ENCODE measurements around the gene DACT2. TPM values are rescaled to one million over a fixed set of nuclear protein-coding genes. Genes with fewer than 3 reads are reported as not detected.

The DACT2 gene
- total RNA-seq, 2 donors from 2014 or later = 16.6 to 39.9 TPM

DNA sequence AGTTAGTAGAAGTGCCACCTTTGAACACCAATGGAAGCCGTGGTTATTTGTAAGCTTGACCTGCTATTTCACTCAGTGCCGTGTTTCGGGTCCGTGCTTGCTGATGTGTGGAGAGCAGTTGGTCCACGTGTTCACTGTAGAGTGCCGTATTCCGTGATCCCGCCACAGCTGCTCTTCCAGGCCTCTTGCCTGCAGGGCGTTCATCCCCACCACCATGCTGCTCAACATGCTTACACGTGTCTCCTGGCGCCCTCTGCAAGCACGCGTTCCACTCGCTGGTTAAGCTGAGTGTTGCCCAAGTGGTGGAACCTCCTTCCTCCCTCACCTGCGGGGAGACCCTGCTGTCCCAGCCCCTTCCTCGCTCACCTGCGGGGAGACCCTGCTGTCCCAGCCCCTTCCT, 28.0 kb upstream of the DACT2 start:
- WGBS, 2 experiments (ENCODE audit: insufficient coverage in 1 of 2, insufficient read length in 1 of 2) = 93 to 97% methylated on average over 14 to 17 of the region's 17 CpGs

GRCh38 chr6:168347053-168347452, 27.5 kb upstream of the DACT2 start:
- Histone ChIP-seq H3K27ac (ENCODE audit: low read depth, low read length) (no peak overlapping the region), H3K4me3 (ENCODE audit: low read length) (no peak overlapping the region), H3K27me3 (ENCODE audit: control insufficient read depth, insufficient read depth, low read length, poor library complexity, severe bottlenecking) (no peaks in the 10 kb centered on the region), H3K9ac (ENCODE audit: extremely low read depth, low read length, poor library complexity, severe bottlenecking) (no peak overlapping the region), H3K9me3 (ENCODE audit: control insufficient read depth, low read length) (peaks cover 6% of the 10 kb centered on the region), H3K36me3 (ENCODE audit: control insufficient read depth, insufficient read depth, low read length) (no peaks in the 10 kb centered on the region), H3K4me1 (ENCODE audit: control insufficient read depth, insufficient read depth, low read length) (no peaks in the 10 kb centered on the region)
- DNase-seq = no peak
- 91% methylated on average over 7 of the region's 7 CpGs; no CpG with 5 or more reads in 1 of the 2 experiments for WGBS, 2 experiments (ENCODE audit: insufficient coverage in 1 of 2, insufficient read length in 1 of 2)
- no peak for TF ChIP-seq CTCF (conservative IDR thresholded peaks at IDR 0.05)
- Mint-ChIP-seq H3K27ac (no peak overlapping the region), H3K4me3 (no peak overlapping the region), H3K9me3 (peaks cover 3% of the 10 kb centered on the region), H3K36me3 (ENCODE audit: low read depth) (no peaks in the 10 kb centered on the region), H3K4me1 (peaks cover 23% of the 10 kb centered on the region), H3K27me3 (ENCODE audit: insufficient read depth) (peaks cover 32% of the 10 kb centered on the region)

More for the DNA sequence above, 28.0 kb upstream of the DACT2 start:
- no peak overlapping the region for H3K4me3 Mint-ChIP-seq
- peaks cover 35% of the 10 kb centered on the region for H3K27me3 Mint-ChIP-seq (ENCODE audit: insufficient read depth)
- Histone ChIP-seq H3K27me3 (ENCODE audit: control insufficient read depth, insufficient read depth, low read length, poor library complexity, severe bottlenecking) (no peaks in the 10 kb centered on the region), H3K27ac (ENCODE audit: low read depth, low read length) (no peak overlapping the region), H3K9me3 (ENCODE audit: control insufficient read depth, low read length) (peaks cover 6% of the 10 kb centered on the region), H3K36me3 (ENCODE audit: control insufficient read depth, insufficient read depth, low read length) (no peaks in the 10 kb centered on the region), H3K4me3 (ENCODE audit: low read length) (no peak overlapping the region), H3K4me1 (ENCODE audit: control insufficient read depth, insufficient read depth, low read length) (no peaks in the 10 kb centered on the region), H3K9ac (ENCODE audit: extremely low read depth, low read length, poor library complexity, severe bottlenecking) (no peak overlapping the region)
- peak; percentile 31 for DNase-seq
- no peak for TF ChIP-seq CTCF (conservative IDR thresholded peaks at IDR 0.05)
- no peaks in the 10 kb centered on the region for H3K36me3 Mint-ChIP-seq (ENCODE audit: low read depth)
- H3K27ac Mint-ChIP-seq = no peak overlapping the region
- H3K4me1 Mint-ChIP-seq = peaks cover 23% of the 10 kb centered on the region
- peaks cover 3% of the 10 kb centered on the region for H3K9me3 Mint-ChIP-seq

DNA sequence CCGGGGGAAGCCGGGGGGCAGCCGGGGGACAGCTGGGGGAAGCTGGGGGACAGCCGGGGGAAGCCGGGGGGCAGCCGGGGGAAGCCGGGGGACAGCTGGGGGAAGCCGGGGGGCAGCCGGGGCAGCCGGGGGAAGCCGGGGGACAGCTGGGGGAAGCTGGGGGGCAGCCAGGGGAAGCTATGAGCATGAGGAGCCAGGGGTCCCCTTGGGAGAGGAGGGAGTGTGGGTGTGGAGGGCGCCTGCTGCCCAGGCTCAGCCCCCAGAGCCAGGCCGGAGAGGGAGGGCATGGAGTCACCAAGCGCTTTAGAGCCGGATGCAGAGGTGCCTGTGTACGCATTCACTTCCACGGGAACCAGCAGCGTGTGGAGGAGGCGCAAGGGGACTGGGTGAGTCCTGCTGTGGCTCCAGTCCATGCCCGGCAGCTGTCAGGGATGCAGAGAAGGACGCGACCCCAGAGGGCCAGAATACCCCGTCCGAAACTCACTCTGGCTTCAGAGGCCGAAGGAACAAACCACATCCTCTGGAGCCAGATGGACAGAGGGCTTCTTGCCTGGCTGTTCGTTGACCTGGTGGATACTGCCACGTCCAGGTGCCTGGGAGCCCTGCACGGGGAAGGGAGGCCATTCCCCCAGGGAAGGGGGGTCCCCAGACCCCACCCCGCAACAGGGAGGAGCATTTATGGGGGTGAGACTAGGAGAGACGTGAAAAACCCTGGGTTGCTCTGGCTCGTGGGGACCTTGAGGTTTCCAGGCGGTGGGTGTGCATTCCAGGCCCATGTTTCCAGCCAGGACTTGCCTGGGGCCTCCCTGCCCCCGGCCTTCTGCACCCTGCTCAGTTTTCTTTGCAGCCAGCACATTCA, 26.5 kb upstream of the DACT2 start:
- H3K4me1 ChIP-seq (ENCODE audit: control insufficient read depth, insufficient read depth, low read length) = no peaks in the 10 kb centered on the region
- H3K27me3 ChIP-seq (ENCODE audit: control insufficient read depth, insufficient read depth, low read length, poor library complexity, severe bottlenecking) = no peaks in the 10 kb centered on the region
- no peaks in the 10 kb centered on the region for H3K36me3 ChIP-seq (ENCODE audit: control insufficient read depth, insufficient read depth, low read length)
- Mint-ChIP-seq H3K9me3 (peaks cover 3% of the 10 kb centered on the region), H3K36me3 (ENCODE audit: low read depth) (no peaks in the 10 kb centered on the region), H3K4me1 (peaks cover 23% of the 10 kb centered on the region), H3K27me3 (ENCODE audit: insufficient read depth) (peaks cover 35% of the 10 kb centered on the region), H3K27ac (no peak overlapping the region), H3K4me3 (no peak overlapping the region)
- DNase-seq = peak; percentile 45
- H3K9me3 ChIP-seq (ENCODE audit: control insufficient read depth, low read length) = peaks cover 2% of the 10 kb centered on the region
- no peak overlapping the region for H3K9ac ChIP-seq (ENCODE audit: extremely low read depth, low read length, poor library complexity, severe bottlenecking)
- no peak overlapping the region for H3K4me3 ChIP-seq (ENCODE audit: low read length)
- no peak for TF ChIP-seq CTCF (conservative IDR thresholded peaks at IDR 0.05)
- H3K27ac ChIP-seq (ENCODE audit: low read depth, low read length) = no peak overlapping the region
- 89 to 91% methylated on average over 19 to 23 of the region's 33 CpGs for WGBS, 2 experiments (ENCODE audit: insufficient coverage in 1 of 2, insufficient read length in 1 of 2)

Measured in endodermal cell (in vitro differentiated cells).